Cardiac fibroblast (primary cell): ENCODE data around the gene MRO.
"Not testable (repeated sequence)": the region's sequence is repeated elsewhere in the genome, so short reads cannot be mapped to it uniquely, and the experiment has no call there.

ENCODE experiments used
- DNase-seq, 2 donors: peaks; one replicate each; pipeline versions ENCODE4 v3.0.0 to v3.0.0-alpha.2; 2010; ENCODE audit warnings: low read depth in 2 of 2
- H3K4me3 ChIP-seq, 2 donors: replicated peaks in 1 of 2; 1 replicate in 1 of 2; 2 replicates in 1 of 2; pipeline ENCODE4 v1.5.1; 2011; ENCODE audit warnings: low read depth in 2 of 2, low read length in 2 of 2, mild to moderate bottlenecking in 2 of 2, moderate library complexity in 1 of 2
- CTCF ChIP-seq: IDR thresholded peaks from one replicate; pipeline ENCODE4 v1.5.1; 2011; ENCODE audit warnings: low read depth, mild to moderate bottlenecking, low read length, inconsistent platforms

The MRO gene

GRCh38 chr18:50859793-50860555 is 40.2 kb upstream of the MRO start:
- no peak for TF ChIP-seq CTCF
- no peak for DNase-seq
- H3K4me3 ChIP-seq = no peak overlapping the region

- TF ChIP-seq CTCF = no peak
- no peak overlapping the region for H3K4me3 ChIP-seq
- no peak for DNase-seq
Measured at GRCh38 chr18:50857694-50858093, 37.9 kb upstream of the MRO start.

GRCh38 chr18:50857166-50857565 is 37.4 kb upstream of the MRO start:
- not testable (repeated sequence) for H3K4me3 ChIP-seq
- peak in 1 of 2 donors; percentile 51 for DNase-seq

- TF ChIP-seq CTCF = no peak
- DNase-seq = no peak
- no peak overlapping the region for H3K4me3 ChIP-seq
Measured at GRCh38 chr18:50855976-50856757, 36.4 kb upstream of the MRO start.

GRCh38 chr18:50853863-50854271 is 34.1 kb upstream of the MRO start:
- peak; percentile 76 to 91 for DNase-seq
- no peak for TF ChIP-seq CTCF
- H3K4me3 ChIP-seq = no peak overlapping the region

- no peak overlapping the region for H3K4me3 ChIP-seq
- TF ChIP-seq CTCF = no peak
- no peak for DNase-seq
Measured at GRCh38 chr18:50850307-50851065, 30.7 kb upstream of the MRO start.

- TF ChIP-seq CTCF = no peak
- H3K4me3 ChIP-seq = no peak overlapping the region
- DNase-seq = peak; percentile 31 to 42
Measured at GRCh38 chr18:50849419-50849821, 29.6 kb upstream of the MRO start.
